Epithelial cell of proximal tubule (primary cell): Measurements from ENCODE around the gene PSKH1. TPM values are rescaled to one million over a fixed set of nuclear protein-coding genes. Genes with fewer than 3 reads are reported as not detected.

Experiments used
- DNase-seq: peaks from one replicate; pipeline ENCODE4 v3.0.0-alpha.2; 2011; ENCODE audit warnings: low read depth
- H3K4me3 ChIP-seq: 2 replicates; pipeline ENCODE4 v1.5.1; 2011; ENCODE audit warnings: low read depth, mild to moderate bottlenecking, low read length
- CTCF ChIP-seq: conservative IDR thresholded peaks from 2 replicates; pipeline ENCODE4 v1.5.1; 2012; ENCODE audit warnings: low read depth, mild to moderate bottlenecking, low read length
- total RNA-seq: library from RNA; depleted of rRNA; stranded (reverse); fragments of >200 nt; gene quantifications from 2 replicates; pipeline ENCODE4 v1.2.3, GENCODE V29; 2015

PSKH1 gene
- total RNA-seq, 1 donor from 2014 or later = 6.7 TPM

GRCh38 chr16:67944690-67945391 lies 51.8 kb downstream of the PSKH1 start:
- no peak for DNase-seq
- no peak overlapping the region for H3K4me3 ChIP-seq
- no peak for TF ChIP-seq CTCF

GRCh38 chr16:67945392-67945933 lies 52.4 kb downstream of the PSKH1 start:
- no peak for DNase-seq
- TF ChIP-seq CTCF = no peak

GRCh38 chr16:67946128-67946569 lies 53.1 kb downstream of the PSKH1 start:
- TF ChIP-seq CTCF = no peak
- no peak for DNase-seq
- no peak overlapping the region for H3K4me3 ChIP-seq

More at GRCh38 chr16:67945392-67945933, 52.4 kb downstream of the PSKH1 start:
- H3K4me3 ChIP-seq = no peak overlapping the region

GRCh38 chr16:67946966-67947558 lies 54.0 kb downstream of the PSKH1 start:
- DNase-seq = no peak
- H3K4me3 ChIP-seq = no peak overlapping the region
- no peak for TF ChIP-seq CTCF

- H3K4me3 ChIP-seq = no peak overlapping the region
- no peak for TF ChIP-seq CTCF
- DNase-seq = no peak
Measured at GRCh38 chr16:67948015-67948414, 55.0 kb downstream of the PSKH1 start.

GRCh38 chr16:67949645-67950044 lies 56.6 kb downstream of the PSKH1 start:
- TF ChIP-seq CTCF = no peak
- DNase-seq = no peak

More at GRCh38 chr16:67949645-67950044, 56.6 kb downstream of the PSKH1 start:
- no peak overlapping the region for H3K4me3 ChIP-seq
